ENCODE measurements around the gene TNS1. TPM values are rescaled to one million over a fixed set of nuclear protein-coding genes. Genes with fewer than 3 reads are reported as not detected.

TNS1 gene
- total RNA-seq, 1 donor from 2014 or later = 54.5 TPM

- TF ChIP-seq CTCF (IDR thresholded peaks at IDR 0.05; ENCODE audit: insufficient read depth, low read length, poor library complexity, severe bottlenecking) = no peak
- Histone ChIP-seq H3K27me3 (ENCODE audit: control insufficient read depth, insufficient read depth, low read length) (no peaks in the 10 kb centered on the region), H3K4me3 (ENCODE audit: low read depth, low read length) (no peak overlapping the region), H3K36me3 (ENCODE audit: control insufficient read depth, insufficient read depth, low read length) (peaks cover 4% of the 10 kb centered on the region)
- no peak for DNase-seq (ENCODE audit: low read depth)
These were observed 127.1 kb downstream of the TNS1 start for GRCh38 chr2:217875556-217876252.

- TF ChIP-seq CTCF (IDR thresholded peaks at IDR 0.05; ENCODE audit: insufficient read depth, low read length, poor library complexity, severe bottlenecking) = no peak
- H3K36me3 ChIP-seq (ENCODE audit: control insufficient read depth, insufficient read depth, low read length) = peaks cover 3% of the 10 kb centered on the region
- H3K27me3 ChIP-seq (ENCODE audit: control insufficient read depth, insufficient read depth, low read length) = no peaks in the 10 kb centered on the region
- no peak overlapping the region for H3K4me3 ChIP-seq (ENCODE audit: low read depth, low read length)
- no peak for DNase-seq (ENCODE audit: low read depth)
These were observed 127.7 kb downstream of the TNS1 start for GRCh38 chr2:217875138-217875537.

GRCh38 chr2:217873371-217873770 is 129.4 kb downstream of the TNS1 start:
- peaks cover 3% of the 10 kb centered on the region for H3K36me3 ChIP-seq (ENCODE audit: control insufficient read depth, insufficient read depth, low read length)
- TF ChIP-seq CTCF (IDR thresholded peaks at IDR 0.05; ENCODE audit: insufficient read depth, low read length, poor library complexity, severe bottlenecking) = no peak
- H3K4me3 ChIP-seq (ENCODE audit: low read depth, low read length) = no peak overlapping the region
- DNase-seq (ENCODE audit: low read depth) = no peak
- H3K27me3 ChIP-seq (ENCODE audit: control insufficient read depth, insufficient read depth, low read length) = no peaks in the 10 kb centered on the region

- no peak for DNase-seq (ENCODE audit: low read depth)
- Histone ChIP-seq H3K27me3 (ENCODE audit: control insufficient read depth, insufficient read depth, low read length) (no peaks in the 10 kb centered on the region), H3K36me3 (ENCODE audit: control insufficient read depth, insufficient read depth, low read length) (peaks cover 3% of the 10 kb centered on the region), H3K4me3 (ENCODE audit: low read depth, low read length) (no peak overlapping the region)
- TF ChIP-seq CTCF (IDR thresholded peaks at IDR 0.05; ENCODE audit: insufficient read depth, low read length, poor library complexity, severe bottlenecking) = no peak
These were observed 130.5 kb downstream of the TNS1 start for GRCh38 chr2:217872319-217872718.

GRCh38 chr2:217870528-217871011 is 132.2 kb downstream of the TNS1 start:
- DNase-seq (ENCODE audit: low read depth) = no peak
- TF ChIP-seq CTCF (IDR thresholded peaks at IDR 0.05; ENCODE audit: insufficient read depth, low read length, poor library complexity, severe bottlenecking) = no peak
- Histone ChIP-seq H3K27me3 (ENCODE audit: control insufficient read depth, insufficient read depth, low read length) (no peaks in the 10 kb centered on the region), H3K4me3 (ENCODE audit: low read depth, low read length) (no peak overlapping the region), H3K36me3 (ENCODE audit: control insufficient read depth, insufficient read depth, low read length) (peaks cover 4% of the 10 kb centered on the region)

- Histone ChIP-seq H3K4me3 (ENCODE audit: low read depth, low read length) (no peak overlapping the region), H3K36me3 (ENCODE audit: control insufficient read depth, insufficient read depth, low read length) (peaks cover 2% of the 10 kb centered on the region), H3K27me3 (ENCODE audit: control insufficient read depth, insufficient read depth, low read length) (no peaks in the 10 kb centered on the region)
- TF ChIP-seq CTCF (IDR thresholded peaks at IDR 0.05; ENCODE audit: insufficient read depth, low read length, poor library complexity, severe bottlenecking) = no peak
- no peak for DNase-seq (ENCODE audit: low read depth)
These were observed 133.9 kb downstream of the TNS1 start for GRCh38 chr2:217868911-217869334.

All from kidney epithelial cell (primary cell).